Stimulated activated CD4-positive, alpha-beta T cell treated with anti-CD3 and anti-CD28 coated beads, Interleukin-4, amount 100 ng/mL, for 4 hours (primary cell): ENCODE results near the gene PTGES.

Experiments
- DNase-seq, 2 experiments: peaks; one replicate each; pipeline ENCODE4 v3.0.0-alpha.2; 2020

PTGES gene

GRCh38 chr9:129714511-129715061, 38.3 kb downstream of the PTGES start:
- no peak for DNase-seq

GRCh38 chr9:129713402-129713679, 39.5 kb downstream of the PTGES start:
- DNase-seq, result no peak

DNA sequence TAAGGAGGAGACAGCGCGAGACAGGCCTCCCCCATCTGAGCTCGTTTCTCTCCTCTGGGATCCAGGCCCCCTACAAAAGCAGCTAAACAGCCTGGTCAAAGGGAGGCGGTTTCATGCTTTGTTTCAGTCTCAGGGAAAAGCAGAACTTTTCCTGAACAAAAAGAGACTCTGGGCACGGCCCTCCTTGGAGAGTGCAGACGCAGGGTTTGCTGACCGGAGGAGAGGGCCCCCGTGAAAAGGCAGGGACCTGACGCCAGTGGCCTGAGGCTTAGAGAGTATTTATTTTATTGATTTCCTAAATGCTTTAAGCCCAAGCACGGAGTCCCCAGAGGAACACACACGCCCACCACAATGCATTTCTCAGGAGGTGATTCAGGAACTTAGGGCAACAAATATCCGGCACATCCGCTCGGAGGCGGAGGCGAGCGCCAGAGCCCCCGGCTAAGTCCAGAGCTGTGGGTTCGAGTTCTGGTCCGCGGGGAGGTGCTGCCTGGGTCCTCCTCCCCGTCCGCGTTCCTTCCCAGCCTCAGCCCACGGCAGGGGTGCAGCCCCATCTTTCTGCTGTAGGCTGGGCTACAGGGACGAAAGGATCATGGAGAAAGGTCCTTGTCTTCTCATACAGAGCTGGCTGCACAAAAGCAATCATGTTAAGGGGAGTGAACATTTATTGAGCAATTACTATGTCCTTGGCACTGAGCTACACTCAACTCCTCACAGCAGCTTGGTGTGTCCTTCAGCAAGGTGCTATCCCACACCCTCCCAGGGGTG, 40.0 kb downstream of the PTGES start:
- no peak for DNase-seq

DNA sequence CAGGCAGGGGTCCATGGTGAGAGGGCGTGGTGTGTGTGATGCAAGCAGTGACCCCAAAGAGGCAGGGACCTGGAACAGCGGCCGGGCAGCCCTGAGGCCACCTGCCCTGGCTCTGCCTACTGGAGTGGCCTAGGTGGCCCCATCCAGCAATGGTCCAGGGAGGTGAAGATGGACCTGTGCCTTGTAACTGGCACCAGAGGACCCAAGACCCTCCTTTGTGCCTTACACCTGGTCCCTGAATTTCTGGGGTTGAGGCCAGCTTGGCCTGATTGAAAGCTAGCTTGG, 42.7 kb downstream of the PTGES start:
- DNase-seq, result no peak

DNA sequence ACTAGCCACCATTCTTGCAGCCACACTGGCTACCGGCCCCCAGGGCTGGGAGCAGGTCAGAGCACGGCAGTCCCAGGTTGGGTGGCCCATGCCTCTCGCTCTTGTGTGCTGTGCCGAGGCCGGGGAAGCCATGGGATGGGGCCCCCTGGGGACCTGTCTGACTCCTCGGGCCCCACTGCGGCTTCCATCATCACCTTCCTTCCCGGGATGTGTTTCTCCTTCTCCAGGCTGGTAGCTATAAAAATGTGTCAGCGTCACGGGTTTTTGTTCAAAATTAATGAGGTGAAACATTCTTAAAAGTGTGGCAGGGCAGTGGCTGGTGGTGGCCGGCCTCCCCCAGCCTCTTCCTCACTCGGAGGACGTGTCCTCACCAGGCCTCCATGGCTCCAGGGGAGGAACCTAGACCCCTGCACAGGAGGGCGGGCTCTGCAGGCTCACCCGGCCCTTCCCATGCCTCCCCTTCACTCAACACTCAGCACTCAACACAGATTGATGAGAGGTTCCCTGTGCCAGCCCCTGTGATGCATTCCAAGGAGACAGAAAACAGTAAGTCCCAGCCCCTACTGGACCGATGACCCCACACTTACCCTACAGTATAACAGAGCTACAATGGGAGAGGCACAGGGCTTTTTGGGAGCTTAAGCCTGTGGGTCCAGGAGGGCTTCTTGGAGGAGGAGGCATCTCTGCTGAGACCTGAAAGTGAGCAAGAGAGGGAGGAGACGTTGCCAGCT, 43.2 kb downstream of the PTGES start:
- no peak for DNase-seq

DNA sequence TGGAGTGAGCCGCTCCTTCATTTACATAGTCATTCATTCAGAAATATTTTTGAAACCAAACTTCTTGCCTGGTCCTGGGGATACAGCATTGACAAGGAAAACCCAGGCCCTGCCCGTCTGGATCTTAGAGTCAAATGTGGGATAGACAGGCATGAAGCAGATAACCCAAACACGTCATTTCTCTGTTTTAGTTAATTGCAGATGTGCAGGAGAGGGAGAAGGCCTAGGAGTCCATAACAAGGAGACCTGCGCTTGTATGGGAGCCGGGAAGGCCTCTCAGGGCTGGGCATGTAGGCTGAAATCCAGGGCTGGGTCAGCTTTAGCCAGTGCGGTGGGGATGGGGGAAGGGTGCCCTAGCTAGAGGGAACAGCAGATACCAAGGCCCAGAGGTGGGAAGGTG, 44.0 kb downstream of the PTGES start:
- DNase-seq, result no peak

DNA sequence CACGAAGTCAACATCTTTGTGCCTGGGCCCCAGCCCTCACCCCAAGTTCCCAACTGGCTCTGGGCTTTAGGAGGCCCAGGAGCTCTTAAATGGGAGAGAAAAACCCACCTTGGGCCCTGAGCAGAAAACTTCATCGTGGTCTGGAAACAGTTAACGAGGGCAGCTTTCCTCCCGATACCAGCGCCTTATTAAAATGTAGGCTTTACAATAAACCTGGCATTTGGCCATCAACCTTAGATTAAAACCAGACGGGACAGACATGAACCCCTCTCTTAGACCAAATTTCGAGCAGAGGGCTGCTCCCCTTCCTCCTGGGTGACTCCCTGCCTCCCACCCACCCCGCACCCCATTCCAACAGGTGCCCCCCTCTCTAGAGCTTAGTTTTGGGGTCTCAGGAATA, 48.0 kb downstream of the PTGES start:
- DNase-seq, result no peak

DNA sequence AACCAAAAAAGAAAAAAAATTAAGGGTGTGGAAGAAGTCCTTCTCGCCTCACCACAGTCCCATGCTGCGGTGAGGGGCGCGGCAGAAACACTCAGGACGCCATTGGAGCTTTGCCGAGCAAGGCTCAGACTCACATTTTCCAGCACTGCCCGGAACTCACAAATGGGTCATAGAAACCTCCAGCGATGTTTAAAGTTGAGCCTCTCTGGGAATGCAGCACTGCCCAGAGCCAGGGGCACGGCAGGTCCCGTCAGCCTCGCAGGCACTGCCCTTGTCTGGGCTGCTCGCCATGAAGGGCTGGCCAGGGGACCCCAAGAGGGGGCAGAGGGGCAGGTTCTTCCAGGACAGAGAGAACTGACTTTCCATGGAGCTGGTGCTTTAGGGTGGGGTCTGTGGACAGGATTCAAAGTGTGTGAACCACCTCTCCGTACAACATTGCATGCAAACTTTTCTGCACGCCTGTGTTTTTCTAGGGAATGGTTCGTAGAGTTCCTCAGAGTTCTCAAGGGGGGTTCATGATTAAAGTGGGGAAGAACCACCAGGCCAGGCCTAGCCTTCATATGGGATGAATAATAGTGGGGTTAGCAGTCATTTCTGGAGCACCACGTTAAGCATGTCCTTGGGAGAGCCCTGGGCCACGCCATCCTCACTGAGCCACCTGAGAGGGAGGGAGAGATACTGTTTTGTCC, 49.0 kb downstream of the PTGES start:
- DNase-seq, result no peak

DNA sequence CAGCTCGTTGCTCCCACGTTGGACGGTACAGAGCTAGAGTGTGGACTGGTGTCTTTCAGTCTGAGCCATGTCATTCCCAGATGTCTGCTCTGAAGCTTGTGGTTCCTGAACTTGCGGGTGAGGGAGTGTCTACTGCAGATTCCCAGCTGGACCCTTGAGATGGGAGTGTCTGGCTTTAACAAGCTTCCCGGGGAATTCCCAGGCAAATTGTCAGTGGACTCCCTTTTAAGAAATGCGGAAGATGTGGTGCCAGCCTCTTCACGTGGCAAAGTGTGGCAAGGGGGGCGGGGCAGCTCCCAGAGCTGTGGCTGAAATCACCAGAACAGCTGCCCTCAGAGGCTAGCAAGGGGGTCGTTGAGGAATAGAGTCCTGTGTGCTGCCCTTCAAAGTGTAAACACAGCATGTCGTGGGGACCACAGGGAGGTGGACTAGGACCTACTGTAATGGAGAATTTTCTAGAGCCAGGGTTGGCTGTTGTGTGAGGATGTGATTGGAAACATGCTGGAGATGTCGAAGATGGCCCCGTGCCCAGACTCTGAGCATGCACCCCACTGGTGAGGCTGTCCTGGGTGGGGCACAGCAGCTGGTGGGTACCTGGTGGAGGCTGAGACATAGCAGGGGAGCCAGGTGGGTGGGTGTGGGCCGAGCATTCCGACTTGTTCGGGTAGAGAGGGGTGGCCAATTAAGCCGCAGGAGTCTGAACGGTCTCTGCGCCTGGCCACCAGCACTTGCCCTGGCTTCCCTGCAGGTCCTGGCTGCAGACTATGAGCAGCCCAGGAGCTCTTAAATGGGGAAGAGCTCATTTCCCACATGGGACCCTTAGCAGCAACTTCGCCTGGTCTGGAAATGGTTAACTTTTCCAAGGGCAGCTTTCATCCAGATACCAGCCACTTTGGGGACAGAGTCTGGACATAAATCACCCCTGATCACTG, 50.0 kb downstream of the PTGES start:
- DNase-seq, result no peak

- DNase-seq, result no peak
These were observed 51.3 kb downstream of the PTGES start for GRCh38 chr9:129701549-129701948.

DNA sequence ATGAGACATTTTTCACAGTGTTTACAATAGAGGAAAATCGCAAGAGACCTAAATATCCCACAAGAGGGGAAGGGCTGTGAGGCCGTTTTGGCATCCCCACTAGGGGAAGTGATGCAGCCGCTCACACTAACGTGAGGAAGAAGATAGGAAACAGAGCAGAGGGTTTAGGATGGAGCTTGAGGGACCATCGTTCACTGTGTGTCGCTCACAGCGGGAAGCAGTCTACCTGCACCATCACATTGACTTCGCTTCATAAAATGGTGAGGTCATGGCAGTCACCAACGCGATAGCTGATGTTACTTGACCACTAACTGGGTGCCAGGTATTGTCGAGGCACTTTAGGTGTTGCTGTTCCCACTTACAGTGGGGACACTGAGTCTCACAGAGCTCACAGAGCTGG, 51.8 kb downstream of the PTGES start:
- DNase-seq, result no peak

- DNase-seq, result peak in 1 of 2 experiments; percentile 14
These were observed 54.5 kb downstream of the PTGES start for GRCh38 chr9:129698254-129698757.

DNA sequence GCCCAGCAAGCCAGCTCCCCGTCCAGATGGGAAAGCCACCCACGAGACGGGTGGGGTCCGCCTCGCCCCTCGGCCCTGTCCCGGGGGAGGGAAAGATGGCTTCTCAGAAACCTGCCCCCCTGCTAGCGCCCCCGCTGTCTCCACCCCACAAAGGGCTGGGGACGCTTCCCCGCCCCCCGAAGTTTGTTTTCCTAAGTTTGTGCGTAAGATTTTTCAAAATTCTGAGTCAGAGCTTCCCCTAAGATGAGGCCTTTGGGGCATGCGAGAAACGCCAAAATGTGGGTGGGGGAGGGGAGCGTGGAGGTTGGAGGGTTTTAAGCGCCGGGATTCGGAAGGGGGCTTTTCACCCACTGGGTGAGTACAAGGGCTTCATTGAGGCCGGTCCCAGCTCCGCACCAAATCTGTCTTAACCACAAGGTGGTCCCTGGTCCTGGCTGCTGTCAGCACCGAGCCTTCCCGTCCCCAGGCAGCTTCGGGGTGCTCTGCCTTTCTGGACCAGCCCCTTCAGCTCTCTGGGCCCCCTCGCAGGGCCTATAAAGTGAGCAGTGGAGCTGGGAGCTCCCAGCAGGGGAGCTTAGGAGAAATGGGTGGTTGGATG, 55.1 kb downstream of the PTGES start:
- DNase-seq, result peak; percentile 58 to 74

- peak in 1 of 2 experiments; percentile 30 for DNase-seq
These were observed 55.7 kb downstream of the PTGES start for GRCh38 chr9:129696944-129697655.

- no peak for DNase-seq
These were observed 57.0 kb downstream of the PTGES start for GRCh38 chr9:129695870-129696269.

DNA sequence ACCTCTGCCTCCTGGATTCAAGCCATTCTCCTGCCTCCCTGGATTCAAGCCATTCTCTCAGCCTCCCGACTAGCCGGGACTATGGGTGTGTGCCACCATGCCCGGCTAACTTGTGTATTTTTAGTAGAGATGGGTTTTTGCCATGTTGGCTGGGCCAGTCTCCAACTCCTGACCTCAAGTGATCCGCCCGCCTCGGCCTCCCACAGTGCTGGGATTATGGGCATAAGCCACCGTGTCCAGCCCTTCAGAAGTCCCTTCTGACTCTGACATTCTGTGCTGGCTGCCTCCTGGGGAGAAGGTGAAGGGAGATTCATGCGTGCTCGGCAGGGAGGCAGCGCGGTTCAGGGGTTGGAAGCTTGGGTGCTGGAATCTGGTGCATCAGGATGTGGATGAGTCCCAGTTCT, 58.6 kb downstream of the PTGES start:
- no peak for DNase-seq

DNA sequence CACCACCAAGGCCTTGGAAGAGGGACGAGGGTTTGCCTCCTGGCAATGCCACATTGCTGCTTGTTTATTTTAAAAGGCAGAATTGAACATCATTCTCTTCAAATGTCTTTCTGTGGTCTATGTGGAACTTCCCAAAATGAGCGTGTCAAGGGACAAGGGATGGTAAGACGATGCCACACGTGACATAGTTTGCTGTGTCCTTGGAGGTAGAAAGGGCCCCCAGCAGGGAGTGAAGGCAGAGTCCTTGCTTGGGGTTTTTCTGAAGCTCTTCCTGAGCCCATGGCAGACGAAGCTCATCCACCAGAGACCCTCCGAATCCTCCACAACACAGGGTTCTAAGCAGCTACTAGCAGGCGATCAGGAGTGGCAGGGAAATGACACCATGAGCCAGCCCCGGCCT, 59.1 kb downstream of the PTGES start:
- DNase-seq, result no peak

DNA sequence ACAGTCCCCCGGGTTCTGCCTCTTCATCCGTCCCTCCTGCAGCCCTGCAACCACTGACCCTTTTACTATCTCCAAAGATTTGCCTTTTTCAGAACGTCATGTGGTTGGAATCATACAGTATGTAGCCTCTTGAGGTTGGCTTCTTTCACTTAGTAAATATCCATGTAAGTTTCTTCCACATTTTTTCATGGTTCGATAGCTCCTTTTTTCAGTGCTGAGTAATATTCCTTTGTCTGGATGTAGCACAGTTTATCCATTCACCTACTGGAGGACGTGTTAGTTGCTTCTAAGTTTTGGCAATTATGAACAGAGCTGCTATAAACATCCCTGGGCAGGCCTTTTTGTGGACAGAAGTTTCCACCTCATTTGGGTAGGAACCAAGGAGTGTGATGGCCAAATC, 60.3 kb downstream of the PTGES start:
- no peak for DNase-seq
